ENCODE data around the gene METTL26. TPM values are rescaled to one million over a fixed set of nuclear protein-coding genes. Genes with fewer than 3 reads are reported as not detected.

METTL26 gene
- polyA plus RNA-seq (2011; rRNA removed) (44.2 and 47.2 TPM in 2 replicates), polyA plus RNA-seq (2017; fragmentation: RNase III; extraction: RNeasy Plus Mini Kit Qiagen cat#74134 plus additional on column Dnase treatment) (78.3 to 83.6 TPM (median 80.3 TPM) in 3 replicates), polyA minus RNA-seq (2011; rRNA and poly(A)+ RNA removed) (24.2 and 30.7 TPM in 2 replicates)
- 172 and 227 TPM in 2 replicates for polyA plus RNA-seq (2012; cell fraction: cytosol; rRNA removed)
- polyA plus RNA-seq (2012; cell fraction: nucleus; rRNA removed): 135 and 259 TPM in 2 replicates

DNA sequence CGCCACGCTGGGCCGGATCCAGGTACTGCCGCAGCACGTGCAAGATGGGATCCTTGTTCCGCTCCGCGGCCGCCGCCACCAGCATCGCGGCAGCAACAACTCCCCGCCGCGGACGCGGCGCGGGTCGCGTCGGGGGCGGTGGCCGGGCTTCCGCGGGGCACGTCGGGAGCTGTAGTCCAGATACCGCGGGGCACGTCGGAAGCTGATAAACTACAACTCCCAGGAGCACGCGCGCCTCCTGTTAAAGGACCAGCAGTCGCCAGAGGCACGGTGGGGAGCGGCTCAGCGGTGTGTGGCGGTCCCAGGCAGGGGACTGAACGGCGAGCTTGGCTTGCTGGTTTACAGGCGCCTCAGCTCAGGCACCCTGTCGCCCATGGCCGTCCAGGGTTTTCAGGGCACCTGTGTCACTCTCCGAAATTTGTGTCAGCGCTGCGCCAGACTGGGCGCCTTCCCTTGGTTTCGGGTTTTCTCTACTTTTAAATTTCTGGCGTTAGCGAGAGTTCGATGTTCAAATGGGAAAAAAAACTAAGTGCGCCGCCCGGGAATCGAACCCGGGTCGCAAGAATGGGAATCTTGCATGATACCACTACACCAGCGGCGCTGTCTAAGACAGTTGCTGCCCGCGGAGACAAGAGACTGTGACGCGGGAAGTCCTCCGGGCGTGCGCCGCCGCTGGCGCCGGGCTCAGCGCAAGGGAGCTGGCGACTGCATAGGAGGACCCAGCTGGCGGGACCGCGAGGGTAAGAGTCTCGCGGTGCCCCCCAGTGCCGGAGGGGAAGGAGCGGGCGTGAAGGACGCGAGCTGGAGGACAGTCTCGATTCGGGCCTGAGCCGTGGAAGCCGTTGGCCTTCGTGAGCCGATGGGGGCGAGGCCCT, at the start of gene METTL26:
Gene METTL26 (minus strand): TSS at position 100 of the 875 bp plus-strand sequence. CDS start 15 bp downstream, at position 85.
- peak; percentile 59 for FAIRE-seq
- WGBS (ENCODE audit: missing lambda C conversion rate): under 1% methylated on average over 27 of the region's 91 CpGs
- H3K4me3 ChIP-seq: peak within 1 kb of the TSS; percentile 78
- ChIA-PET CTCF (interaction anchor here (1.0 to 2.7 kb wide), 10 partner anchors 9 to 57 kb away, joined by 3 to 12 read pairs (median 5); partner anchors contain the start of gene RHOT2), POLR2A (interaction anchor here (1.0 to 1.6 kb wide), 7 partner anchors 9 to 49 kb away, joined by 3 to 11 read pairs (median 4); partner anchors contain the start of gene RAB40C)
- H3K4me1 ChIP-seq: peaks cover 25% of the 10 kb centered on the region
- peak within 1 kb of the TSS; percentile 78 for H3K4me2 ChIP-seq
- DNase-seq (ENCODE audit: low read depth in 1 of 2, low spot score in 1 of 2): peak; percentile 92 to 96
- ATAC-seq: peak; percentile 81 to 92
- H3K9me3 ChIP-seq: no peaks in the 10 kb centered on the region
- H3K27ac ChIP-seq: peak within 1 kb of the TSS; percentile 83 to 91
- TF ChIP-seq, protein P1, sequence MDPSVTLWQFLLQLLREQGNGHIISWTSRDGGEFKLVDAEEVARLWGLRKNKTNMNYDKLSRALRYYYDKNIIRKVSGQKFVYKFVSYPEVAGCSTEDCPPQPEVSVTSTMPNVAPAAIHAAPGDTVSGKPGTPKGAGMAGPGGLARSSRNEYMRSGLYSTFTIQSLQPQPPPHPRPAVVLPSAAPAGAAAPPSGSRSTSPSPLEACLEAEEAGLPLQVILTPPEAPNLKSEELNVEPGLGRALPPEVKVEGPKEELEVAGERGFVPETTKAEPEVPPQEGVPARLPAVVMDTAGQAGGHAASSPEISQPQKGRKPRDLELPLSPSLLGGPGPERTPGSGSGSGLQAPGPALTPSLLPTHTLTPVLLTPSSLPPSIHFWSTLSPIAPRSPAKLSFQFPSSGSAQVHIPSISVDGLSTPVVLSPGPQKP (IDR thresholded peaks at IDR 0.05; ENCODE audit: low read depth, low read length): no peak
- TF ChIP-seq, protein P2, sequence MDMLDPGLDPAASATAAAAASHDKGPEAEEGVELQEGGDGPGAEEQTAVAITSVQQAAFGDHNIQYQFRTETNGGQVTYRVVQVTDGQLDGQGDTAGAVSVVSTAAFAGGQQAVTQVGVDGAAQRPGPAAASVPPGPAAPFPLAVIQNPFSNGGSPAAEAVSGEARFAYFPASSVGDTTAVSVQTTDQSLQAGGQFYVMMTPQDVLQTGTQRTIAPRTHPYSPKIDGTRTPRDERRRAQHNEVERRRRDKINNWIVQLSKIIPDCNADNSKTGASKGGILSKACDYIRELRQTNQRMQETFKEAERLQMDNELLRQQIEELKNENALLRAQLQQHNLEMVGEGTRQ (IDR thresholded peaks at IDR 0.05): no peak
- TF ChIP-seq, protein P3, sequence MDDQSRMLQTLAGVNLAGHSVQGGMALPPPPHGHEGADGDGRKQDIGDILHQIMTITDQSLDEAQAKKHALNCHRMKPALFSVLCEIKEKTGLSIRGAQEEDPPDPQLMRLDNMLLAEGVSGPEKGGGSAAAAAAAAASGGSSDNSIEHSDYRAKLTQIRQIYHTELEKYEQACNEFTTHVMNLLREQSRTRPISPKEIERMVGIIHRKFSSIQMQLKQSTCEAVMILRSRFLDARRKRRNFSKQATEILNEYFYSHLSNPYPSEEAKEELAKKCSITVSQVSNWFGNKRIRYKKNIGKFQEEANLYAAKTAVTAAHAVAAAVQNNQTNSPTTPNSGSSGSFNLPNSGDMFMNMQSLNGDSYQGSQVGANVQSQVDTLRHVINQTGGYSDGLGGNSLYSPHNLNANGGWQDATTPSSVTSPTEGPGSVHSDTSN (IDR thresholded peaks at IDR 0.05): no peak; the same call in 1 of the 2 replicates
- TF ChIP-seq ESRRA (IDR thresholded peaks at IDR 0.05; ENCODE audit: borderline replicate concordance, low read length) (0 out of 2 replicates have a peak, but pooled peaks have one; percentile 39), NFE2L2 (conservative IDR thresholded peaks at IDR 0.05; ENCODE audit: low read length) (no peak), PHF8 (IDR thresholded peaks at IDR 0.05; ENCODE audit: borderline replicate concordance, low read depth) (peak; percentile 29; the same call in 1 of the 2 replicates), RFX5 (IDR thresholded peaks at IDR 0.05) (no peak), RARB (CRISPR knock-in tag; IDR thresholded peaks at IDR 0.05) (no peak), KDM1A (IDR thresholded peaks at IDR 0.05; ENCODE audit: low read depth) (no peak), NR3C1 (IDR thresholded peaks at IDR 0.05) (no peak), CBX2 (IDR thresholded peaks at IDR 0.05; ENCODE audit: borderline replicate concordance, low read depth) (no peak), ZFP36 (IDR thresholded peaks at IDR 0.05; ENCODE audit: borderline replicate concordance, partially characterized antibody) (no peak), KDM5A (IDR thresholded peaks at IDR 0.05) (no peak), HEYL (CRISPR knock-in tag; IDR thresholded peaks at IDR 0.05) (no peak), FOSB (CRISPR knock-in tag; IDR thresholded peaks at IDR 0.05) (no peak), HOXA7 (CRISPR knock-in tag; IDR thresholded peaks at IDR 0.05) (no peak), SMC3 (IDR thresholded peaks at IDR 0.05) (0 out of 3 replicates have a peak, but pooled peaks have one; percentile 3), JUN (IDR thresholded peaks at IDR 0.05) (peak; percentile 64 to 79; a peak in 3 of 5 replicates), RNF2 (IDR thresholded peaks at IDR 0.05; ENCODE audit: borderline replicate concordance, low read depth) (no peak), CHD2 (IDR thresholded peaks at IDR 0.05; ENCODE audit: low read length, partially characterized antibody) (peak; percentile 80), POLR2A (IDR thresholded peaks at IDR 0.05; ENCODE audit: low read length) (peak; percentile 94), ZSCAN20 (CRISPR knock-in tag; IDR thresholded peaks at IDR 0.05) (no peak), NPAS2 (CRISPR knock-in tag; IDR thresholded peaks at IDR 0.05; ENCODE audit: borderline replicate concordance) (no peak), MYC (IDR thresholded peaks at IDR 0.05; ENCODE audit: borderline replicate concordance, low read length) (no peak; the same call in 1 of the 2 replicates), JUNB (IDR thresholded peaks at IDR 0.05) (no peak), FOXS1 (CRISPR knock-in tag; IDR thresholded peaks at IDR 0.05) (no peak), SREBF2 (IDR thresholded peaks at IDR 0.05) (peak; percentile 95), RCOR1 (IDR thresholded peaks at IDR 0.05; ENCODE audit: low read depth, low read length) (no peak), EHMT2 (IDR thresholded peaks at IDR 0.05; ENCODE audit: low read depth) (no peak), ZNF302 (CRISPR knock-in tag; IDR thresholded peaks at IDR 0.05) (no peak)
- TF ChIP-seq, protein P4, sequence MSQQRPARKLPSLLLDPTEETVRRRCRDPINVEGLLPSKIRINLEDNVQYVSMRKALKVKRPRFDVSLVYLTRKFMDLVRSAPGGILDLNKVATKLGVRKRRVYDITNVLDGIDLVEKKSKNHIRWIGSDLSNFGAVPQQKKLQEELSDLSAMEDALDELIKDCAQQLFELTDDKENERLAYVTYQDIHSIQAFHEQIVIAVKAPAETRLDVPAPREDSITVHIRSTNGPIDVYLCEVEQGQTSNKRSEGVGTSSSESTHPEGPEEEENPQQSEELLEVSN (IDR thresholded peaks at IDR 0.05; ENCODE audit: borderline replicate concordance, low read depth): peak; percentile 70
- TF ChIP-seq, protein P5, sequence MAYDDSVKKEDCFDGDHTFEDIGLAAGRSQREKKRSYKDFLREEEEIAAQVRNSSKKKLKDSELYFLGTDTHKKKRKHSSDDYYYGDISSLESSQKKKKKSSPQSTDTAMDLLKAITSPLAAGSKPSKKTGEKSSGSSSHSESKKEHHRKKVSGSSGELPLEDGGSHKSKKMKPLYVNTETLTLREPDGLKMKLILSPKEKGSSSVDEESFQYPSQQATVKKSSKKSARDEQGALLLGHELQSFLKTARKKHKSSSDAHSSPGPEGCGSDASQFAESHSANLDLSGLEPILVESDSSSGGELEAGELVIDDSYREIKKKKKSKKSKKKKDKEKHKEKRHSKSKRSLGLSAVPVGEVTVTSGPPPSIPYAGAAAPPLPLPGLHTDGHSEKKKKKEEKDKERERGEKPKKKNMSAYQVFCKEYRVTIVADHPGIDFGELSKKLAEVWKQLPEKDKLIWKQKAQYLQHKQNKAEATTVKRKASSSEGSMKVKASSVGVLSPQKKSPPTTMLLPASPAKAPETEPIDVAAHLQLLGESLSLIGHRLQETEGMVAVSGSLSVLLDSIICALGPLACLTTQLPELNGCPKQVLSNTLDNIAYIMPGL (CRISPR knock-in tag; IDR thresholded peaks at IDR 0.05; ENCODE audit: borderline replicate concordance): peak; percentile 94
- TF ChIP-seq, protein P6, sequence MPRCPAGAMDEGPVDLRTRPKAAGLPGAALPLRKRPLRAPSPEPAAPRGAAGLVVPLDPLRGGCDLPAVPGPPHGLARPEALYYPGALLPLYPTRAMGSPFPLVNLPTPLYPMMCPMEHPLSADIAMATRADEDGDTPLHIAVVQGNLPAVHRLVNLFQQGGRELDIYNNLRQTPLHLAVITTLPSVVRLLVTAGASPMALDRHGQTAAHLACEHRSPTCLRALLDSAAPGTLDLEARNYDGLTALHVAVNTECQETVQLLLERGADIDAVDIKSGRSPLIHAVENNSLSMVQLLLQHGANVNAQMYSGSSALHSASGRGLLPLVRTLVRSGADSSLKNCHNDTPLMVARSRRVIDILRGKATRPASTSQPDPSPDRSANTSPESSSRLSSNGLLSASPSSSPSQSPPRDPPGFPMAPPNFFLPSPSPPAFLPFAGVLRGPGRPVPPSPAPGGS (IDR thresholded peaks at IDR 0.05): peak; percentile 67; the same call in 1 of the 3 replicates

Measured in A549 (cell line).